HG03064 (cell line): ENCODE measurements around the gene STARD10.

Experiments
- ATAC-seq: cut with Tn5 transposase; IDR thresholded peaks from one replicate; pipeline ENCODE4 v1.9.1; 2021; ENCODE audit warnings: low read depth; ENCODE audit not compliant: unreplicated experiment

Gene STARD10

GRCh38 chr11:72826942-72827480 lies 33.2 kb upstream of the STARD10 start:
- ATAC-seq = no peak

- no peak for ATAC-seq
Measured at GRCh38 chr11:72826191-72826941, 32.5 kb upstream of the STARD10 start.

- ATAC-seq = no peak
Measured at GRCh38 chr11:72825661-72826060, 31.8 kb upstream of the STARD10 start.

- ATAC-seq = no peak
Measured at GRCh38 chr11:72824811-72825505, 31.1 kb upstream of the STARD10 start.

GRCh38 chr11:72824020-72824419 lies 30.2 kb upstream of the STARD10 start:
- ATAC-seq = no peak

GRCh38 chr11:72823105-72823804 lies 29.4 kb upstream of the STARD10 start:
- no peak for ATAC-seq

- ATAC-seq = no peak
Measured at GRCh38 chr11:72821920-72822799, 28.3 kb upstream of the STARD10 start.

GRCh38 chr11:72821221-72821919 lies 27.5 kb upstream of the STARD10 start:
- no peak for ATAC-seq

GRCh38 chr11:72820439-72821139 lies 26.7 kb upstream of the STARD10 start:
- no peak for ATAC-seq

- no peak for ATAC-seq
Measured at GRCh38 chr11:72818971-72819370, 25.1 kb upstream of the STARD10 start.

GRCh38 chr11:72817966-72818365 lies 24.1 kb upstream of the STARD10 start:
- no peak for ATAC-seq

- no peak for ATAC-seq
Measured at GRCh38 chr11:72816404-72816990, 22.6 kb upstream of the STARD10 start.

GRCh38 chr11:72815110-72815618 lies 21.3 kb upstream of the STARD10 start:
- peak; percentile 2 for ATAC-seq

- ATAC-seq = peak; percentile 53
Measured at GRCh38 chr11:72814286-72815109, 20.7 kb upstream of the STARD10 start, which contains the start of gene ATG16L2. Gene ATG16L2, plus strand, starts transcription at chr11:72814411. Its CDS starts 35 bp downstream, at chr11:72814446.

- ATAC-seq = peak; percentile 48
Measured at GRCh38 chr11:72813740-72814285, 20.0 kb upstream of the STARD10 start.

- peak; percentile 23 for ATAC-seq
Measured at GRCh38 chr11:72812967-72813739, 19.3 kb upstream of the STARD10 start.
